Coronary artery (tissue), 2 donors: ENCODE results near the gene GOLGA1.
"Not testable (repeated sequence)": the region's sequence is repeated elsewhere in the genome, so short reads cannot be mapped to it uniquely, and the experiment has no call there.

ENCODE experiments used
- DNase-seq: peaks from one replicate; pipeline ENCODE4 v3.0.0-alpha.2; 2017; ENCODE audit warnings: low spot score
- H3K27ac ChIP-seq, 2 donors: fragments of 200-600 bp; sonication (generic); one replicate each; pipeline ENCODE4 v1.5.1; 2016 to 2019
- H3K4me3 ChIP-seq: fragments of 200-600 bp; sonication (generic); 2 replicates; pipeline ENCODE4 v1.5.1; 2016; ENCODE audit warnings: mild to moderate bottlenecking, moderate library complexity
- CTCF ChIP-seq: fragments of 200-600 bp; sonication (generic); IDR thresholded peaks from one replicate; pipeline ENCODE4 v1.5.1; 2019; ENCODE audit warnings: antibody characterized with exemption

The GOLGA1 gene

GRCh38 chr9:124853605-124854143 lies 87.2 kb downstream of the GOLGA1 start:
- no peak for DNase-seq
- TF ChIP-seq CTCF, result no peak
- H3K27ac ChIP-seq, result peak overlapping the region; percentile 38 to 74
- H3K4me3 ChIP-seq, result peak overlapping the region; percentile 74

- TF ChIP-seq CTCF, result peak; percentile 99
- H3K27ac ChIP-seq, result peak within 1 kb of the TSS; percentile 38 to 74
- DNase-seq, result peak; percentile 86
- peak within 1 kb of the TSS; percentile 74 for H3K4me3 ChIP-seq
These were observed 87.9 kb downstream of the GOLGA1 start, which contains the start of gene WDR38 for GRCh38 chr9:124852829-124853531. Gene WDR38 (plus strand): TSS chr9:124853460. CDS start chr9:124853532, 72 bp downstream.

- DNase-seq, result peak; percentile 73
- H3K27ac ChIP-seq, result peak overlapping the region in 1 of 2 donors; percentile 74
- TF ChIP-seq CTCF, result no peak
- peak overlapping the region; percentile 74 for H3K4me3 ChIP-seq
These were observed 88.6 kb downstream of the GOLGA1 start for GRCh38 chr9:124852121-124852828.

GRCh38 chr9:124849801-124850200 lies 91.1 kb downstream of the GOLGA1 start:
- no peak for TF ChIP-seq CTCF
- H3K27ac ChIP-seq, result no peak overlapping the region
- no peak for DNase-seq
- no peak overlapping the region for H3K4me3 ChIP-seq

GRCh38 chr9:124846969-124847368 lies 93.9 kb downstream of the GOLGA1 start:
- no peak overlapping the region for H3K27ac ChIP-seq
- TF ChIP-seq CTCF, result no peak
- no peak overlapping the region for H3K4me3 ChIP-seq
- no peak for DNase-seq

- H3K27ac ChIP-seq, H3K4me3 ChIP-seq, DNase-seq: not testable (repeated sequence)
These were observed 94.4 kb downstream of the GOLGA1 start for GRCh38 chr9:124846467-124846866.

- DNase-seq, result no peak
- no peak overlapping the region for H3K27ac ChIP-seq
- H3K4me3 ChIP-seq, result no peak overlapping the region
- no peak for TF ChIP-seq CTCF
These were observed 96.6 kb downstream of the GOLGA1 start for GRCh38 chr9:124844291-124844690.
